ENCODE measurements around the gene ACD.

Gene ACD

GRCh38 chr16:67632415-67633172 is 27.5 kb downstream of the ACD start:
- DNase-seq: no peak
- TF ChIP-seq CTCF (IDR thresholded peaks at IDR 0.05; ENCODE audit: low read depth, low read length): no peak
- peaks cover 80% of the 10 kb centered on the region for H3K36me3 ChIP-seq

GRCh38 chr16:67628216-67628615 is 31.8 kb downstream of the ACD start:
- Histone ChIP-seq H3K4me3 (ENCODE audit: low read depth, low read length) (no peak overlapping the region), H3K27me3 (ENCODE audit: insufficient read depth, low read depth, severe bottlenecking) (no peaks in the 10 kb centered on the region), H3K27ac (no peak overlapping the region), H3K9me3 (ENCODE audit: severe bottlenecking) (no peaks in the 10 kb centered on the region), H3K36me3 (peaks cover 75% of the 10 kb centered on the region)
- DNase-seq: no peak
- TF ChIP-seq CTCF (IDR thresholded peaks at IDR 0.05; ENCODE audit: low read depth, low read length): no peak

More at GRCh38 chr16:67632415-67633172, 27.5 kb downstream of the ACD start:
- Histone ChIP-seq H3K27ac (no peak overlapping the region), H3K4me3 (ENCODE audit: low read depth, low read length) (no peak overlapping the region), H3K27me3 (ENCODE audit: insufficient read depth, low read depth, severe bottlenecking) (no peaks in the 10 kb centered on the region), H3K9me3 (ENCODE audit: severe bottlenecking) (no peaks in the 10 kb centered on the region)

GRCh38 chr16:67613808-67614207 is 46.3 kb downstream of the ACD start:
- H3K27ac ChIP-seq: no peak overlapping the region
- peak; percentile 26; the same call in 1 of the 2 replicates for TF ChIP-seq CTCF (IDR thresholded peaks at IDR 0.05; ENCODE audit: low read depth, low read length)
- no peaks in the 10 kb centered on the region for H3K27me3 ChIP-seq (ENCODE audit: insufficient read depth, low read depth, severe bottlenecking)
- H3K4me3 ChIP-seq (ENCODE audit: low read depth, low read length): no peak overlapping the region
- DNase-seq: peak; percentile 14
- no peaks in the 10 kb centered on the region for H3K9me3 ChIP-seq (ENCODE audit: severe bottlenecking)
- H3K36me3 ChIP-seq: peaks cover 79% of the 10 kb centered on the region

- DNase-seq: no peak
- Histone ChIP-seq H3K27me3 (ENCODE audit: insufficient read depth, low read depth, severe bottlenecking) (no peaks in the 10 kb centered on the region), H3K4me3 (ENCODE audit: low read depth, low read length) (no peak overlapping the region), H3K36me3 (peaks cover 28% of the 10 kb centered on the region), H3K9me3 (ENCODE audit: severe bottlenecking) (no peaks in the 10 kb centered on the region), H3K27ac (no peak overlapping the region)
- no peak for TF ChIP-seq CTCF (IDR thresholded peaks at IDR 0.05; ENCODE audit: low read depth, low read length)
Measured at GRCh38 chr16:67608364-67608763, 51.7 kb downstream of the ACD start.
